CD4-positive, CD25-positive, alpha-beta regulatory T cell (primary cell): ENCODE data around the gene SLC6A17. TPM values are rescaled to one million over a fixed set of nuclear protein-coding genes. Genes with fewer than 3 reads are reported as not detected.

ENCODE experiments used
- ATAC-seq, 2 donors: fragments of 150-1000 bp; cut with Tn5 transposase; one replicate each; pipeline ENCODE4 v1.10.0; 2021; ENCODE audit warnings: low read depth in 2 of 2, moderate number of reproducible peaks in 2 of 2, moderate library complexity in 1 of 2
- DNase-seq, 3 donors: peaks; one replicate each; pipeline versions ENCODE4 v3.0.0 to v3.0.0-alpha.2; 2012 to 2022; ENCODE audit warnings: mixed read lengths in 1 of 3
- H3K27ac ChIP-seq: one replicate; pipeline ENCODE4 v1.7.0; 2013; ENCODE audit warnings: mild to moderate bottlenecking, low read length; ENCODE audit not compliant: insufficient read depth, poor library complexity, severe bottlenecking
- H3K27me3 ChIP-seq: one replicate; pipeline ENCODE4 v1.7.0; 2013; ENCODE audit warnings: low read length; ENCODE audit not compliant: control insufficient read depth, insufficient read depth
- H3K36me3 ChIP-seq: one replicate; pipeline ENCODE4 v1.7.0; 2013; ENCODE audit warnings: mild to moderate bottlenecking, low read length, moderate library complexity; ENCODE audit not compliant: control insufficient read depth, insufficient read depth
- H3K4me1 ChIP-seq: 2 replicates; pipeline ENCODE4 v1.7.0; 2013; ENCODE audit warnings: mild to moderate bottlenecking, low read length; ENCODE audit not compliant: insufficient read depth, control insufficient read depth, poor library complexity, severe bottlenecking
- H3K4me3 ChIP-seq: one replicate; pipeline ENCODE4 v1.7.0; 2013; ENCODE audit warnings: low read depth, mild to moderate bottlenecking, low read length, moderate library complexity
- H3K9me3 ChIP-seq, 2 experiments: 1 replicate in 1 of 2; 2 replicates in 1 of 2; pipeline ENCODE4 v1.7.0; 2013; ENCODE audit warnings: low read length in 2 of 2, mild to moderate bottlenecking in 1 of 2, moderate library complexity in 1 of 2; ENCODE audit not compliant: control insufficient read depth in 2 of 2
- H3K27ac Mint-ChIP-seq, 3 donors: one replicate each; pipeline ENCODE4 v1.8.0; 2020 to 2022; ENCODE audit warnings: mild to moderate bottlenecking in 3 of 3, mixed read lengths in 3 of 3, moderate library complexity in 2 of 3
- H3K27me3 Mint-ChIP-seq: one replicate; pipeline ENCODE4 v1.8.0; 2022; ENCODE audit warnings: mild to moderate bottlenecking, mixed read lengths
- H3K36me3 Mint-ChIP-seq: one replicate; pipeline ENCODE4 v1.8.0; 2020; ENCODE audit warnings: mixed read lengths
- H3K4me1 Mint-ChIP-seq, 4 donors: one replicate each; pipeline ENCODE4 v1.8.0; 2020 to 2022; ENCODE audit warnings: mixed read lengths in 4 of 4, mild to moderate bottlenecking in 1 of 4
- H3K4me3 Mint-ChIP-seq, 4 donors: one replicate each; pipeline ENCODE4 v1.8.0; 2020 to 2022; ENCODE audit warnings: mild to moderate bottlenecking in 4 of 4, mixed read lengths in 4 of 4, moderate library complexity in 3 of 4
- H3K9me3 Mint-ChIP-seq, 7 donors: one replicate each; pipeline ENCODE4 v1.8.0; 2020 to 2022; ENCODE audit warnings: mixed read lengths in 7 of 7, mild to moderate bottlenecking in 3 of 7, moderate library complexity in 2 of 7
- polyA plus RNA-seq, 4 donors: library from polyadenylated mRNA; unstranded; fragments of 300-500 nt; fragmentation: Illumina TruSeq; gene quantifications; one replicate each; pipeline ENCODE4 v1.2.3, GENCODE V29; 2021
- total RNA-seq: library from RNA; stranded (reverse); gene quantifications from one replicate; pipeline ENCODE4 v1.2.3, GENCODE V29; 2022

Gene SLC6A17
- total and polyA plus RNA-seq, 5 donors from 2014 or later, result not detected

- Histone ChIP-seq H3K4me1 (peaks cover 2% of the 10 kb centered on the region), H3K4me3 (no peak overlapping the region), H3K9me3 (no peaks in the 10 kb centered on the region), H3K27ac (no peak overlapping the region), H3K27me3 (no peaks in the 10 kb centered on the region), H3K36me3 (no peaks in the 10 kb centered on the region)
- no peak overlapping the region for H3K4me3 Mint-ChIP-seq
- H3K27ac Mint-ChIP-seq, result no peak overlapping the region
- H3K36me3 Mint-ChIP-seq, result peaks cover 4% of the 10 kb centered on the region
- H3K9me3 Mint-ChIP-seq, result peaks cover 0 to 2% (median 0%) of the 10 kb centered on the region in 7 donors
- ATAC-seq (no peak), DNase-seq (no peak)
- peaks cover 0 to 9% (median 3%) of the 10 kb centered on the region in 4 donors for H3K4me1 Mint-ChIP-seq
- H3K27me3 Mint-ChIP-seq, result no peaks in the 10 kb centered on the region
These were observed 100.5 kb downstream of the SLC6A17 start for GRCh38 chr1:110250749-110251148.

Other genes with a start within 250 kb of the SLC6A17 start
- 28.4 TPM for gene CSF1, start 239.6 kb upstream of the SLC6A17 start, total RNA-seq
- gene CSF1, start 239.6 kb upstream of the SLC6A17 start, polyA plus RNA-seq, result 10 to 100 TPM; 12.2 to 21.1 (median 16.1) TPM
- gene AHCYL1, start 165.7 kb upstream of the SLC6A17 start, total RNA-seq, result 27.8 TPM
- 10 to 100 TPM; 43.4 to 49.3 (median 46.1) TPM for gene AHCYL1, start 165.7 kb upstream of the SLC6A17 start, polyA plus RNA-seq
- gene STRIP1, start 115.9 kb upstream of the SLC6A17 start, total RNA-seq, result 83.3 TPM
- 10 to 100 TPM; 22.5 to 32.3 (median 25.7) TPM for gene STRIP1, start 115.9 kb upstream of the SLC6A17 start, polyA plus RNA-seq
- not detected for gene ALX3, start 79.8 kb upstream of the SLC6A17 start, total RNA-seq
- not detected for gene ALX3, start 79.8 kb upstream of the SLC6A17 start, polyA plus RNA-seq
- gene UBL4B, start 38.1 kb upstream of the SLC6A17 start, total RNA-seq, result not detected
- not detected for gene UBL4B, start 38.1 kb upstream of the SLC6A17 start, polyA plus RNA-seq
- gene KCNC4, start 59.8 kb downstream of the SLC6A17 start, total RNA-seq, result 16.4 TPM
- gene KCNC4, start 59.8 kb downstream of the SLC6A17 start, polyA plus RNA-seq, result 1 to 10 TPM in 3 of 4 donors, under 1 TPM in 1; 0.68 to 1.7 (median 1.3) TPM
- 53.3 TPM for gene RBM15, start 188.9 kb downstream of the SLC6A17 start, total RNA-seq
- gene RBM15, start 188.9 kb downstream of the SLC6A17 start, polyA plus RNA-seq, result 10 to 100 TPM in 3 of 4 donors, 1 to 10 TPM in 1; 7.5 to 12.9 (median 11.6) TPM
- gene SLC16A4, start 240.5 kb downstream of the SLC6A17 start, total RNA-seq, result not detected
- gene SLC16A4, start 240.5 kb downstream of the SLC6A17 start, polyA plus RNA-seq, result under 1 TPM; 0.31 to 0.73 (median 0.65) TPM